DMS 273 (cell line): ENCODE data around the gene FNDC1.

ENCODE experiments used
- DNase-seq: peaks from one replicate; lab custom pipeline; 2025; ENCODE audit not compliant: unreplicated experiment; lab: John Stamatoyannopoulos, UW

FNDC1 gene

GRCh38 chr6:159157431-159157830, 11.8 kb upstream of the FNDC1 start:
- no peak for DNase-seq

- DNase-seq = no peak
These were observed 7.4 kb upstream of the FNDC1 start for GRCh38 chr6:159161839-159162238.

GRCh38 chr6:159163901-159164370, 5.3 kb upstream of the FNDC1 start:
- DNase-seq = peak; percentile 56

- peak; percentile 24 for DNase-seq
These were observed 536 bp upstream of the FNDC1 start for GRCh38 chr6:159168536-159169192.

- peak; percentile 86 for DNase-seq
These were observed 545 bp downstream of the FNDC1 start for GRCh38 chr6:159169557-159170332.

GRCh38 chr6:159170333-159170672, 1.1 kb downstream of the FNDC1 start:
- no peak for DNase-seq

GRCh38 chr6:159170999-159171712, 2.0 kb downstream of the FNDC1 start:
- DNase-seq = no peak

GRCh38 chr6:159172091-159172491, 2.9 kb downstream of the FNDC1 start:
- no peak for DNase-seq

GRCh38 chr6:159174263-159174969, 5.2 kb downstream of the FNDC1 start:
- peak; percentile 91 for DNase-seq

- DNase-seq = no peak
These were observed 7.7 kb downstream of the FNDC1 start for GRCh38 chr6:159176913-159177312.

- DNase-seq = peak; percentile 8
These were observed 9.6 kb downstream of the FNDC1 start for GRCh38 chr6:159178847-159179246.

- no peak for DNase-seq
These were observed 10.8 kb downstream of the FNDC1 start for GRCh38 chr6:159180001-159180400.

- DNase-seq = no peak
These were observed 12.7 kb downstream of the FNDC1 start for GRCh38 chr6:159181914-159182313.

GRCh38 chr6:159184559-159184958, 15.4 kb downstream of the FNDC1 start:
- no peak for DNase-seq

GRCh38 chr6:159190460-159190859, 21.3 kb downstream of the FNDC1 start:
- no peak for DNase-seq

- DNase-seq = no peak
These were observed 24.7 kb downstream of the FNDC1 start for GRCh38 chr6:159193923-159194322.

GRCh38 chr6:159194421-159194820, 25.2 kb downstream of the FNDC1 start:
- DNase-seq = no peak

- DNase-seq = no peak
These were observed 27.3 kb downstream of the FNDC1 start for GRCh38 chr6:159196430-159196975.

- no peak for DNase-seq
These were observed 28.1 kb downstream of the FNDC1 start for GRCh38 chr6:159197251-159197650.

- no peak for DNase-seq
These were observed 32.1 kb downstream of the FNDC1 start for GRCh38 chr6:159201336-159201735.
